WTC11 (cell line): Measurements from ENCODE around the gene GRIN2C.

ENCODE experiments used
- FOXJ3 ChIP-seq: sonication (generic); formaldehyde crosslinking; IDR thresholded peaks from 2 replicates; pipeline ENCODE4 v1.9.0; 2021; ENCODE audit warnings: missing genetic modification reagents, mild to moderate bottlenecking, borderline replicate concordance
- NFYB ChIP-seq: sonication (generic); formaldehyde crosslinking; conservative IDR thresholded peaks from 2 replicates; pipeline ENCODE4 v1.8.0; 2022; ENCODE audit warnings: low read depth, missing genetic modification reagents
- NR3C1 ChIP-seq: sonication (generic); formaldehyde crosslinking; conservative IDR thresholded peaks from 2 replicates; pipeline ENCODE4 v1.8.1; 2023; ENCODE audit warnings: low read depth, mild to moderate bottlenecking, missing genetic modification reagents
- OVOL2 ChIP-seq: fragments of 250-450 bp; sonication (Bioruptor Pico); IDR thresholded peaks from 2 replicates; pipeline ENCODE4 v1.9.0; 2021; ENCODE audit warnings: mild to moderate bottlenecking, borderline replicate concordance
- SMAD3 ChIP-seq: sonication (generic); formaldehyde crosslinking; IDR thresholded peaks from 2 replicates; pipeline ENCODE4 v1.8.0; 2022; ENCODE audit warnings: missing genetic modification reagents, mild to moderate bottlenecking, borderline replicate concordance
- TF ChIP-seq, protein P1 (sequence below): fragments of 200-600 bp; IDR thresholded peaks from 2 replicates; pipeline ENCODE4 v1.8.0; 2022; ENCODE audit warnings: antibody characterized with exemption
- TF ChIP-seq, protein P2 (sequence below): sonication (generic); formaldehyde crosslinking; IDR thresholded peaks from 2 replicates; pipeline ENCODE4 v1.8.1; 2022; ENCODE audit warnings: low read depth, mild to moderate bottlenecking, moderate library complexity, missing genetic modification reagents, borderline replicate concordance
- TF ChIP-seq, protein P3 (sequence below): sonication (generic); formaldehyde crosslinking; IDR thresholded peaks from 2 replicates; pipeline ENCODE4 v1.8.1; 2023; ENCODE audit warnings: mild to moderate bottlenecking, missing genetic modification reagents, borderline replicate concordance
- TF ChIP-seq, protein P4 (sequence below): sonication (generic); formaldehyde crosslinking; IDR thresholded peaks from 2 replicates; pipeline ENCODE4 v1.8.1; 2022; ENCODE audit warnings: mild to moderate bottlenecking, moderate library complexity, missing genetic modification reagents
- TF ChIP-seq, protein P5 (sequence below): sonication (generic); formaldehyde crosslinking; IDR thresholded peaks from 2 replicates; pipeline ENCODE4 v1.8.1; 2022; ENCODE audit warnings: missing genetic modification reagents, borderline replicate concordance
- TF ChIP-seq, protein P6 (sequence below): sonication (generic); formaldehyde crosslinking; conservative IDR thresholded peaks from 2 replicates; pipeline ENCODE4 v1.8.1; 2022; ENCODE audit warnings: mild to moderate bottlenecking, missing genetic modification reagents
- TF ChIP-seq, protein P7 (sequence below): sonication (generic); formaldehyde crosslinking; IDR thresholded peaks from 2 replicates; pipeline ENCODE4 v1.8.1; 2023; ENCODE audit warnings: mild to moderate bottlenecking, missing genetic modification reagents

DNA sequence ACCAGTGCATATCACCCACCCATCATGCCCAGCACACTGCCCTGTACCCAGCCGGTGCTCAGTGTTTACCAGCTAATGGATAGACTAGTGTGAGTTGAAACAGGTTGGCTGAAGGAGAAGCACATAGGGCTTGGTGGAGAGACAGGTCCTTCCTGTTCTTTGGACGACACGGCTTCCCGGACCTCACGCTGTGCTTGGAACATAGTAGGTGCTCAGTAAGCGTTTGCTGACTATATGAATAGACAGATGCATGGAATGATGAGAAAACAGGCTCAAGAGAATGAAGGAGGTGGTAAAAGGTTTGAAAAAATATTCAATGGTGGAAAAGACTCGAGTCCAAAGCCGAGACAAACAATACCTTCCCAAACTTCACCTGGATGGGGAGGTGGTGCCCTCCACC is 40.5 kb upstream of the GRIN2C start:
- TF ChIP-seq, protein P1, sequence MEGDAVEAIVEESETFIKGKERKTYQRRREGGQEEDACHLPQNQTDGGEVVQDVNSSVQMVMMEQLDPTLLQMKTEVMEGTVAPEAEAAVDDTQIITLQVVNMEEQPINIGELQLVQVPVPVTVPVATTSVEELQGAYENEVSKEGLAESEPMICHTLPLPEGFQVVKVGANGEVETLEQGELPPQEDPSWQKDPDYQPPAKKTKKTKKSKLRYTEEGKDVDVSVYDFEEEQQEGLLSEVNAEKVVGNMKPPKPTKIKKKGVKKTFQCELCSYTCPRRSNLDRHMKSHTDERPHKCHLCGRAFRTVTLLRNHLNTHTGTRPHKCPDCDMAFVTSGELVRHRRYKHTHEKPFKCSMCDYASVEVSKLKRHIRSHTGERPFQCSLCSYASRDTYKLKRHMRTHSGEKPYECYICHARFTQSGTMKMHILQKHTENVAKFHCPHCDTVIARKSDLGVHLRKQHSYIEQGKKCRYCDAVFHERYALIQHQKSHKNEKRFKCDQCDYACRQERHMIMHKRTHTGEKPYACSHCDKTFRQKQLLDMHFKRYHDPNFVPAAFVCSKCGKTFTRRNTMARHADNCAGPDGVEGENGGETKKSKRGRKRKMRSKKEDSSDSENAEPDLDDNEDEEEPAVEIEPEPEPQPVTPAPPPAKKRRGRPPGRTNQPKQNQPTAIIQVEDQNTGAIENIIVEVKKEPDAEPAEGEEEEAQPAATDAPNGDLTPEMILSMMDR, result no peak
- TF ChIP-seq, protein P2, sequence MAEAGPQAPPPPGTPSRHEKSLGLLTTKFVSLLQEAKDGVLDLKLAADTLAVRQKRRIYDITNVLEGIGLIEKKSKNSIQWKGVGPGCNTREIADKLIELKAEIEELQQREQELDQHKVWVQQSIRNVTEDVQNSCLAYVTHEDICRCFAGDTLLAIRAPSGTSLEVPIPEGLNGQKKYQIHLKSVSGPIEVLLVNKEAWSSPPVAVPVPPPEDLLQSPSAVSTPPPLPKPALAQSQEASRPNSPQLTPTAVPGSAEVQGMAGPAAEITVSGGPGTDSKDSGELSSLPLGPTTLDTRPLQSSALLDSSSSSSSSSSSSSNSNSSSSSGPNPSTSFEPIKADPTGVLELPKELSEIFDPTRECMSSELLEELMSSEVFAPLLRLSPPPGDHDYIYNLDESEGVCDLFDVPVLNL (CRISPR knock-in tag), result no peak
- TF ChIP-seq, protein P3, sequence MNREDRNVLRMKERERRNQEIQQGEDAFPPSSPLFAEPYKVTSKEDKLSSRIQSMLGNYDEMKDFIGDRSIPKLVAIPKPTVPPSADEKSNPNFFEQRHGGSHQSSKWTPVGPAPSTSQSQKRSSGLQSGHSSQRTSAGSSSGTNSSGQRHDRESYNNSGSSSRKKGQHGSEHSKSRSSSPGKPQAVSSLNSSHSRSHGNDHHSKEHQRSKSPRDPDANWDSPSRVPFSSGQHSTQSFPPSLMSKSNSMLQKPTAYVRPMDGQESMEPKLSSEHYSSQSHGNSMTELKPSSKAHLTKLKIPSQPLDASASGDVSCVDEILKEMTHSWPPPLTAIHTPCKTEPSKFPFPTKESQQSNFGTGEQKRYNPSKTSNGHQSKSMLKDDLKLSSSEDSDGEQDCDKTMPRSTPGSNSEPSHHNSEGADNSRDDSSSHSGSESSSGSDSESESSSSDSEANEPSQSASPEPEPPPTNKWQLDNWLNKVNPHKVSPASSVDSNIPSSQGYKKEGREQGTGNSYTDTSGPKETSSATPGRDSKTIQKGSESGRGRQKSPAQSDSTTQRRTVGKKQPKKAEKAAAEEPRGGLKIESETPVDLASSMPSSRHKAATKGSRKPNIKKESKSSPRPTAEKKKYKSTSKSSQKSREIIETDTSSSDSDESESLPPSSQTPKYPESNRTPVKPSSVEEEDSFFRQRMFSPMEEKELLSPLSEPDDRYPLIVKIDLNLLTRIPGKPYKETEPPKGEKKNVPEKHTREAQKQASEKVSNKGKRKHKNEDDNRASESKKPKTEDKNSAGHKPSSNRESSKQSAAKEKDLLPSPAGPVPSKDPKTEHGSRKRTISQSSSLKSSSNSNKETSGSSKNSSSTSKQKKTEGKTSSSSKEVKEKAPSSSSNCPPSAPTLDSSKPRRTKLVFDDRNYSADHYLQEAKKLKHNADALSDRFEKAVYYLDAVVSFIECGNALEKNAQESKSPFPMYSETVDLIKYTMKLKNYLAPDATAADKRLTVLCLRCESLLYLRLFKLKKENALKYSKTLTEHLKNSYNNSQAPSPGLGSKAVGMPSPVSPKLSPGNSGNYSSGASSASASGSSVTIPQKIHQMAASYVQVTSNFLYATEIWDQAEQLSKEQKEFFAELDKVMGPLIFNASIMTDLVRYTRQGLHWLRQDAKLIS (CRISPR knock-in tag), result no peak
- TF ChIP-seq FOXJ3 (no peak), OVOL2 (no peak), NFYB (no peak), NR3C1 (CRISPR knock-in tag) (no peak), SMAD3 (CRISPR knock-in tag) (no peak)
- TF ChIP-seq, protein P4, sequence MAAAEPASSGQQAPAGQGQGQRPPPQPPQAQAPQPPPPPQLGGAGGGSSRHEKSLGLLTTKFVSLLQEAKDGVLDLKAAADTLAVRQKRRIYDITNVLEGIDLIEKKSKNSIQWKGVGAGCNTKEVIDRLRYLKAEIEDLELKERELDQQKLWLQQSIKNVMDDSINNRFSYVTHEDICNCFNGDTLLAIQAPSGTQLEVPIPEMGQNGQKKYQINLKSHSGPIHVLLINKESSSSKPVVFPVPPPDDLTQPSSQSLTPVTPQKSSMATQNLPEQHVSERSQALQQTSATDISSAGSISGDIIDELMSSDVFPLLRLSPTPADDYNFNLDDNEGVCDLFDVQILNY, result no peak
- TF ChIP-seq, protein P5, sequence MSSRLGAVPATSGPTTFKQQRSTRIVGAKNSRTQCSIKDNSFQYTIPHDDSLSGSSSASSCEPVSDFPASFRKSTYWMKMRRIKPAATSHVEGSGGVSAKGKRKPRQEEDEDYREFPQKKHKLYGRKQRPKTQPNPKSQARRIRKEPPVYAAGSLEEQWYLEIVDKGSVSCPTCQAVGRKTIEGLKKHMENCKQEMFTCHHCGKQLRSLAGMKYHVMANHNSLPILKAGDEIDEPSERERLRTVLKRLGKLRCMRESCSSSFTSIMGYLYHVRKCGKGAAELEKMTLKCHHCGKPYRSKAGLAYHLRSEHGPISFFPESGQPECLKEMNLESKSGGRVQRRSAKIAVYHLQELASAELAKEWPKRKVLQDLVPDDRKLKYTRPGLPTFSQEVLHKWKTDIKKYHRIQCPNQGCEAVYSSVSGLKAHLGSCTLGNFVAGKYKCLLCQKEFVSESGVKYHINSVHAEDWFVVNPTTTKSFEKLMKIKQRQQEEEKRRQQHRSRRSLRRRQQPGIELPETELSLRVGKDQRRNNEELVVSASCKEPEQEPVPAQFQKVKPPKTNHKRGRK, result no peak
- TF ChIP-seq, protein P6, sequence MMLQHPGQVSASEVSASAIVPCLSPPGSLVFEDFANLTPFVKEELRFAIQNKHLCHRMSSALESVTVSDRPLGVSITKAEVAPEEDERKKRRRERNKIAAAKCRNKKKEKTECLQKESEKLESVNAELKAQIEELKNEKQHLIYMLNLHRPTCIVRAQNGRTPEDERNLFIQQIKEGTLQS (CRISPR knock-in tag), result no peak
- TF ChIP-seq, protein P7, sequence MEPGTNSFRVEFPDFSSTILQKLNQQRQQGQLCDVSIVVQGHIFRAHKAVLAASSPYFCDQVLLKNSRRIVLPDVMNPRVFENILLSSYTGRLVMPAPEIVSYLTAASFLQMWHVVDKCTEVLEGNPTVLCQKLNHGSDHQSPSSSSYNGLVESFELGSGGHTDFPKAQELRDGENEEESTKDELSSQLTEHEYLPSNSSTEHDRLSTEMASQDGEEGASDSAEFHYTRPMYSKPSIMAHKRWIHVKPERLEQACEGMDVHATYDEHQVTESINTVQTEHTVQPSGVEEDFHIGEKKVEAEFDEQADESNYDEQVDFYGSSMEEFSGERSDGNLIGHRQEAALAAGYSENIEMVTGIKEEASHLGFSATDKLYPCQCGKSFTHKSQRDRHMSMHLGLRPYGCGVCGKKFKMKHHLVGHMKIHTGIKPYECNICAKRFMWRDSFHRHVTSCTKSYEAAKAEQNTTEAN (CRISPR knock-in tag), result no peak
